MCF 10A (cell line): Measurements from ENCODE around the gene POU4F1. TPM values are rescaled to one million over a fixed set of nuclear protein-coding genes. Genes with fewer than 3 reads are reported as not detected.

Experiments
- BruUV-seq: library from RNA; stranded (reverse); fragments of 400-500 nt; replicated peaks from 2 replicates; lab custom pipeline; 2021; lab: Mats Ljungman, UMichigan
- CTCF ChIA-PET: fragments of 300-600 bp; sonication (Branson Sonifier 250); formaldehyde crosslinking; extraction: SDS; loops from one replicate; lab custom pipeline; 2021; ENCODE audit warnings: antibody characterized with exemption, inconsistent platforms; lab: Yijun Ruan, JAX
- POLR2A ChIA-PET: fragments of 300-600, 350-650 bp; sonication (Branson Sonifier 250); formaldehyde crosslinking; extraction: SDS; loops from one replicate; lab custom pipeline; 2020; ENCODE audit warnings: antibody characterized with exemption, inconsistent platforms; lab: Yijun Ruan, JAX
- DNase-seq: peaks from one replicate; pipeline ENCODE4 v3.0.0-alpha.2; 2018; ENCODE audit not compliant: unreplicated experiment
- H3K27ac Mint-ChIP-seq: one replicate; pipeline ENCODE4 v1.8.0; 2022; ENCODE audit warnings: mild to moderate bottlenecking, low read depth, mixed read lengths; ENCODE audit not compliant: unreplicated experiment
- H3K27me3 Mint-ChIP-seq: one replicate; pipeline ENCODE4 v1.8.0; 2022; ENCODE audit warnings: mixed read lengths; ENCODE audit not compliant: insufficient read depth, unreplicated experiment
- H3K36me3 Mint-ChIP-seq: one replicate; pipeline ENCODE4 v1.8.0; 2022; ENCODE audit warnings: mild to moderate bottlenecking, moderate library complexity, mixed read lengths; ENCODE audit not compliant: insufficient read depth, unreplicated experiment
- H3K4me1 Mint-ChIP-seq: one replicate; pipeline ENCODE4 v1.8.0; 2022; ENCODE audit warnings: mixed read lengths; ENCODE audit not compliant: insufficient read depth, unreplicated experiment
- H3K4me3 Mint-ChIP-seq: one replicate; pipeline ENCODE4 v1.8.0; 2022; ENCODE audit warnings: mild to moderate bottlenecking, moderate library complexity, mixed read lengths; ENCODE audit not compliant: unreplicated experiment
- H3K9me3 Mint-ChIP-seq: one replicate; pipeline ENCODE4 v1.8.0; 2022; ENCODE audit warnings: mixed read lengths; ENCODE audit not compliant: unreplicated experiment
- CTCF ChIP-seq: fragments of 200-600 bp; IDR thresholded peaks from one replicate; pipeline ENCODE4 v1.8.0; 2022; ENCODE audit warnings: antibody characterized with exemption, mild to moderate bottlenecking; ENCODE audit not compliant: unreplicated experiment
- intact Hi-C: fragments of 100-400 bp; cut with micrococcal nuclease; formaldehyde crosslinking; loops from 2 replicates; pipeline ENCODE4 v1.14.1; 2022
- total RNA-seq: library from RNA; stranded (reverse); gene quantifications from 2 replicates; pipeline ENCODE4 v1.2.3, GENCODE V29; 2022

The POU4F1 gene
- total RNA-seq, 1 experiment from 2014 or later, result not detected

GRCh38 chr13:78589206-78589605 lies 14.1 kb downstream of the POU4F1 start:
- ChIA-PET CTCF (interaction anchor here (0.7 kb wide), 1 partner anchor 131 kb away, joined by 3 read pairs; no protein-coding TSS in a partner anchor), POLR2A (interaction anchor here (0.6 kb wide), 1 partner anchor 152 kb away, joined by 3 read pairs; no protein-coding TSS in a partner anchor)
- BruUV-seq, result no TSS peak
- intact Hi-C loops, result no loop called here
- TF ChIP-seq CTCF, result no peak
- no peaks in the 10 kb centered on the region for H3K9me3 Mint-ChIP-seq
- no peak overlapping the region for H3K27ac Mint-ChIP-seq
- no peak overlapping the region for H3K4me3 Mint-ChIP-seq
- peaks cover 82% of the 10 kb centered on the region for H3K27me3 Mint-ChIP-seq
- peak; percentile 74 for DNase-seq
- H3K36me3 Mint-ChIP-seq, result no peaks in the 10 kb centered on the region
- no peaks in the 10 kb centered on the region for H3K4me1 Mint-ChIP-seq

- no peak overlapping the region for H3K27ac Mint-ChIP-seq
- ChIA-PET CTCF (no interaction called here), POLR2A (no interaction called here)
- no peaks in the 10 kb centered on the region for H3K4me1 Mint-ChIP-seq
- peaks cover 81% of the 10 kb centered on the region for H3K27me3 Mint-ChIP-seq
- TF ChIP-seq CTCF, result no peak
- no peaks in the 10 kb centered on the region for H3K36me3 Mint-ChIP-seq
- no peaks in the 10 kb centered on the region for H3K9me3 Mint-ChIP-seq
- no peak overlapping the region for H3K4me3 Mint-ChIP-seq
- intact Hi-C loops, result no loop called here
- no peak for DNase-seq
- BruUV-seq, result no TSS peak
Measured at GRCh38 chr13:78587395-78587794, 16.0 kb downstream of the POU4F1 start.

- peak; percentile 7 for TF ChIP-seq CTCF
- intact Hi-C loops, result no loop called here
- H3K27ac Mint-ChIP-seq, result no peak overlapping the region
- no peak overlapping the region for H3K4me3 Mint-ChIP-seq
- CTCF ChIA-PET, result no interaction called here
- peaks cover 76% of the 10 kb centered on the region for H3K27me3 Mint-ChIP-seq
- H3K4me1 Mint-ChIP-seq, result no peaks in the 10 kb centered on the region
- BruUV-seq, result no TSS peak
- POLR2A ChIA-PET, result no interaction called here
- no peaks in the 10 kb centered on the region for H3K9me3 Mint-ChIP-seq
- no peak for DNase-seq
- H3K36me3 Mint-ChIP-seq, result no peaks in the 10 kb centered on the region
Measured at GRCh38 chr13:78586706-78587105, 16.6 kb downstream of the POU4F1 start.

GRCh38 chr13:78576261-78576660 lies 27.1 kb downstream of the POU4F1 start:
- ChIA-PET POLR2A (no interaction called here), CTCF (no interaction called here)
- Mint-ChIP-seq H3K4me3 (no peak overlapping the region), H3K9me3 (no peaks in the 10 kb centered on the region), H3K36me3 (no peaks in the 10 kb centered on the region), H3K4me1 (peaks cover 4% of the 10 kb centered on the region), H3K27ac (no peak overlapping the region), H3K27me3 (peaks cover 41% of the 10 kb centered on the region)
- BruUV-seq, result no TSS peak
- TF ChIP-seq CTCF, result no peak
- DNase-seq, result peak; percentile 53
- intact Hi-C loops, result no loop called here
